HUES64 (cell line): ENCODE measurements around the gene CDHR5. TPM values are rescaled to one million over a fixed set of nuclear protein-coding genes. Genes with fewer than 3 reads are reported as not detected.

Source experiments
- H3K27ac ChIP-seq: 2 replicates; pipeline ENCODE4 v1.7.0; 2013; ENCODE audit warnings: low read depth, low read length, inconsistent platforms
- H3K27me3 ChIP-seq: 2 replicates; pipeline ENCODE4 v1.6.1; 2013; ENCODE audit warnings: mild to moderate bottlenecking, low read length; ENCODE audit not compliant: insufficient read depth
- H3K36me3 ChIP-seq: 2 replicates; pipeline ENCODE4 v1.6.1; 2013; ENCODE audit warnings: mild to moderate bottlenecking, low read length; ENCODE audit not compliant: insufficient read depth
- H3K4me1 ChIP-seq: 2 replicates; pipeline ENCODE4 v1.6.1; 2013; ENCODE audit warnings: mild to moderate bottlenecking, low read length, moderate library complexity; ENCODE audit not compliant: insufficient read depth
- H3K4me3 ChIP-seq: 2 replicates; pipeline ENCODE4 v1.5.1; 2013; ENCODE audit warnings: mild to moderate bottlenecking, low read length, moderate library complexity
- H3K9ac ChIP-seq: 2 replicates; pipeline ENCODE4 v1.6.1; 2013; ENCODE audit warnings: mild to moderate bottlenecking, low read depth, low read length
- H3K9me3 ChIP-seq: 2 replicates; pipeline ENCODE4 v1.6.1; 2013; ENCODE audit warnings: low read depth, low read length; ENCODE audit not compliant: insufficient read depth
- WGBS: fragments of 150-250, 120-280 bp; methylation state at CpG from one replicate; pipeline ENCODE4 v1.1.7; 2013; ENCODE audit warnings: missing lambda C conversion rate; 5-methylcytosine and 5-hydroxymethylcytosine counted together
- polyA plus RNA-seq, 2 experiments: library from polyadenylated mRNA; stranded (reverse); fragments of 50-300 nt; gene quantifications; one replicate each; pipeline ENCODE4 v1.2.3, GENCODE V29; 2013

The CDHR5 gene, protein sequence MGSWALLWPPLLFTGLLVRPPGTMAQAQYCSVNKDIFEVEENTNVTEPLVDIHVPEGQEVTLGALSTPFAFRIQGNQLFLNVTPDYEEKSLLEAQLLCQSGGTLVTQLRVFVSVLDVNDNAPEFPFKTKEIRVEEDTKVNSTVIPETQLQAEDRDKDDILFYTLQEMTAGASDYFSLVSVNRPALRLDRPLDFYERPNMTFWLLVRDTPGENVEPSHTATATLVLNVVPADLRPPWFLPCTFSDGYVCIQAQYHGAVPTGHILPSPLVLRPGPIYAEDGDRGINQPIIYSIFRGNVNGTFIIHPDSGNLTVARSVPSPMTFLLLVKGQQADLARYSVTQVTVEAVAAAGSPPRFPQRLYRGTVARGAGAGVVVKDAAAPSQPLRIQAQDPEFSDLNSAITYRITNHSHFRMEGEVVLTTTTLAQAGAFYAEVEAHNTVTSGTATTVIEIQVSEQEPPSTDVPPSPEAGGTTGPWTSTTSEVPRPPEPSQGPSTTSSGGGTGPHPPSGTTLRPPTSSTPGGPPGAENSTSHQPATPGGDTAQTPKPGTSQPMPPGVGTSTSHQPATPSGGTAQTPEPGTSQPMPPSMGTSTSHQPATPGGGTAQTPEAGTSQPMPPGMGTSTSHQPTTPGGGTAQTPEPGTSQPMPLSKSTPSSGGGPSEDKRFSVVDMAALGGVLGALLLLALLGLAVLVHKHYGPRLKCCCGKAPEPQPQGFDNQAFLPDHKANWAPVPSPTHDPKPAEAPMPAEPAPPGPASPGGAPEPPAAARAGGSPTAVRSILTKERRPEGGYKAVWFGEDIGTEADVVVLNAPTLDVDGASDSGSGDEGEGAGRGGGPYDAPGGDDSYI
- not detected for polyA plus RNA-seq (2013, experiment 1 of 2)
- not detected for polyA plus RNA-seq (2013, experiment 2 of 2)

DNA sequence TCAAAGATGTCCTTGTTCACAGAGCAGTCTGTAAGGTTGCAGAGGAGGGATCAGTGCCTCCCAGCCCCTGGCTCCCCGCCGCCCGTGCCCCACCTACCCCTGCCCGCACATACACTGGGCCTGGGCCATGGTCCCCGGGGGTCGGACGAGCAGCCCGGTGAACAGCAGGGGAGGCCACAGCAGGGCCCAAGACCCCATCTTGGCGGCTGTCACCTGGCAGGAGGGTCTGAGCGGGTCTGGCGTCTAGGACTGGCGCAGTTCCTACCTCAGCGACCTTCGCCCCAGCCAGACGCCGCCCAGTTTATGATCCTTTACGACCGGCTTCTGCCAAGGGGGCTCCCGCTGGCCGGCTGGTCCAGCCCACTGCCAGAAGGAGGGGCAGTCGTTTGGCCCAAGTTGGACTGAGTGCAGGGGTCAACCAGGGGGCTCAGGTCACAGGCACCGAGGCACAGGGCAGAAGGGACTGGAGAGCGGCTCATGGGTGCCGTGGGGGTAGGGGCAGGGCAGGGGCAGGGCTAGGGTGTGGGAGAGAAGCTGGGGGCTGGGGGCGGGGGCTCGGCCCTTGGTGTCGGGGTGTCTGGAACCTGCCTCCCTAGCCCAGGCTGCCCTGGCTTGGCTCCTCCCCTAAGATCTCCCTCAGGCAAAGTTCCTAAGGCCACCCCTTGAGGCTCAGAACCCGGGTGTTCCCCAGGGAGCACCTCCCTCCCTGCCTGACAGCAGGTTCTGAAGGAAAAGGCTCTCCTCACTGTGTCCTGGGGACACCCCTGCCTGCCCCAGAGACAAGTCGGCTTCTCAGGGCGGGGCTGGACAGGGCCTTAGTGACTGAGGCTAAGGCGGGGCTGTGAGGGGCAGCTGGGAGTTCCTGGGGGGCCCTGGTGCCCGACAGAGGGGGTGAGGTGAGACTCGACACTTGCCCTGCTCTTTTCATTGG lies at the start of gene CDHR5:
TSS of gene CDHR5 (minus strand) at position 251 of the 931 bp plus-strand sequence. CDS start at position 198, 53 bp downstream.
- no peak within 1 kb of the TSS for H3K27ac ChIP-seq
- no peaks in the 10 kb centered on the region for H3K36me3 ChIP-seq
- WGBS: 90% methylated on average over 33 of the region's 33 CpGs
- H3K9ac ChIP-seq: no peak within 1 kb of the TSS
- H3K4me1 ChIP-seq: no peaks in the 10 kb centered on the region
- H3K4me3 ChIP-seq: no peak within 1 kb of the TSS
- no peaks in the 10 kb centered on the region for H3K9me3 ChIP-seq
- peaks cover 7% of the 10 kb centered on the region; the same call in 1 of the 2 replicates for H3K27me3 ChIP-seq

DNA sequence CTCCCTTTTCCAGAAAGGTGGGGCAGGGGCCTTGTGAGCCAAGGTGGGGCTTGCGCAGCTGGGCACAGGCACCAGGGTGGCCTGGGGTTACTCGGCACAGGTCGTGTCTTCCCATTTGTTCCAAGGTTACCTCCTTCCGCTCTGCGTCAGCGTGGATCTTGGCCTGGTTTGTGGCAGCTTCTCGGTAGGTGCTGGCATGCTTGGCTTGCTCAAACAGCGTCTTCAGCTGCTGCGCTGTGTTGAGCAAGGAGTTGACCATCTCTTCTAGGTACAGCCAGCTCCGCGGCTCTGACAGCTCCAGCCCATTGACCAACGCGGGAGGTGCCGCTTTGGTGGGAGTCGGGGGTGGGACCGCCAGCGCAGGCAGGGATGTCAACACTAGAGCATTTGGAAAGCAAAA lies 49.7 kb upstream of the CDHR5 start:
- no peaks in the 10 kb centered on the region for H3K4me1 ChIP-seq
- H3K9me3 ChIP-seq: no peaks in the 10 kb centered on the region
- 93% methylated on average over 17 of the region's 17 CpGs for WGBS
- no peaks in the 10 kb centered on the region for H3K27me3 ChIP-seq
- no peak overlapping the region for H3K27ac ChIP-seq
- H3K4me3 ChIP-seq: no peak overlapping the region
- no peak overlapping the region for H3K9ac ChIP-seq
- peaks cover 60% of the 10 kb centered on the region for H3K36me3 ChIP-seq

DNA sequence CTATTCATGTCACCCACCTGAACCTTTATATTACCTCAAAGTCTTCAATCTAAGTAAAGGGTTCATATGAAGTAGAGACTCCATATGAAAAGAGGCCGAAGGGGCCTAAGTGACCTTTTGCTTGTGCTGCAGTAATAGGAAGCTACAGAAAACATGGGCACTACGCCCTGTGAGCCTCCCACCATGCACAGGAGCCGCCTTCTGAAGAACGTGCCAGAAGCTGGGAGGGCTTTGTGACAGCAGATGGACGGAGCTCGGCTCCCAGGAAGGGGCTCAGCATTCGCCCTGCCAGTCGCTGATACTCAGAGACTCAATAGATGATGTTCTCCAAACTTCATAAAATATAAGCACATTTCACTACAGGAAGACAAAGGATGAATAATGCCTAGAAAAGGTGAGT lies 49.1 kb upstream of the CDHR5 start:
- H3K4me1 ChIP-seq: no peaks in the 10 kb centered on the region
- H3K9ac ChIP-seq: no peak overlapping the region
- WGBS: 91% methylated on average over 8 of the region's 8 CpGs
- H3K27ac ChIP-seq: no peak overlapping the region
- no peaks in the 10 kb centered on the region for H3K9me3 ChIP-seq
- H3K4me3 ChIP-seq: no peak overlapping the region
- no peaks in the 10 kb centered on the region for H3K27me3 ChIP-seq
- peaks cover 55% of the 10 kb centered on the region for H3K36me3 ChIP-seq

DNA sequence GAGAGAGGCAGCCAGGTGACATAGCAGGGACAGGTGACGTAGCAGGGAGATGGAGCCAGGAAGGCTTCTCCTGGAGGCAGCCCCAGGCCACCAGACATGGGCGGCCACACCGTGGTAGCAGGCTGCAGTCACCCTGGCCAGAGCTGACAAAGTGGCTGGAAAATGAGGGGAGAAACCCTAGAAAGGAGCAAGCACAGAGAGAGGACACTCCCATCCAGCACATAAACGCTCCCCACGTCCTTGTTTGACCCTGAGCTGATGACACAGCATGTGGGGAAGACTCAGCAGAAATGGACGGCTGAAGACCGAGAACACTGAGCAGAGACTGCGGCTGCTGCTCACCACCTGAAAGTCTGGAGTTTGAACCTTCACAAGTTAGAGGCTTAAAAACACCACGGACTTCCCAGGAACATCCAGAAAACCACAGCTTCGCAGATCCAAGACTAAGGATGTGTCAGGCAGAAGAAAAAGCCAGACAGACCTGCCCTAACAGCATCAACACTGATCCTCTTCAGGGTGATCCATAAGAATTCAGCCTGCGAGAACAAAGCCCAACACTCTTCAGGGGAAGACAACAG lies 41.0 kb upstream of the CDHR5 start:
- no peak overlapping the region for H3K4me3 ChIP-seq
- no peak overlapping the region for H3K9ac ChIP-seq
- no peaks in the 10 kb centered on the region for H3K27me3 ChIP-seq
- H3K4me1 ChIP-seq: no peaks in the 10 kb centered on the region
- 94% methylated on average over 11 of the region's 11 CpGs for WGBS
- H3K27ac ChIP-seq: no peak overlapping the region
- no peaks in the 10 kb centered on the region for H3K9me3 ChIP-seq
- H3K36me3 ChIP-seq: peaks cover 36% of the 10 kb centered on the region

DNA sequence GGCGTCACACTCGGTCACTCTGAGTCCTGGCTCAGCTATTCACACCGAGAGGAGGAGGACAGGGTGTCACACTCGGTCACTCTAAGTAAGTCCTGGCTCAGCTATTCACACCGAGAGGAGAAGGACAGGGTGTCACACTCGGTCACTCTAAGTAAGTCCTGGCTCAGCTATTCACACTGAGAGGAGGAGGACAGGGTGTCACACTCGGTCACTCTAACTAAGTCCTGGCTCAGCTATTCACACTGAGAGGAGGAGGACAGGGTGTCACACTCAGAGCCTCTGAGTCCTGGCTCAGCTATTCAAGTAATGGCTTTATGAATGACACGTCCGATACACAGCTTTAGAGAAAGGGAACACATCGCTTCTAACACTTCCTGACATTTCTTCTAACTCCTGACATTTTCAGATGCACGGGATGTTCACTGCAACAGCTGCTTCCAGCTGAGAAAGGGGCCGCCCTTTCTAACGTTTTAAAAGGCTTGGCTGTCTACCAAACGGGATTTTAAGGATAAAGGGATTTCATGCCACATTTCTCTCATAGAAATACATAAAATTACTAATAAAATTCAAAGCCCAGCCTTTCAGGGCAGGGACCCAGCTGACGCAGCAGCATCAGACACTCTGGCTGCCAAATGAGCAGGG lies 40.4 kb upstream of the CDHR5 start:
- no peak overlapping the region for H3K9ac ChIP-seq
- H3K9me3 ChIP-seq: no peaks in the 10 kb centered on the region
- no peak overlapping the region for H3K27ac ChIP-seq
- no peak overlapping the region for H3K4me3 ChIP-seq
- H3K27me3 ChIP-seq: no peaks in the 10 kb centered on the region
- no peaks in the 10 kb centered on the region for H3K4me1 ChIP-seq
- peaks cover 34% of the 10 kb centered on the region for H3K36me3 ChIP-seq
- WGBS: 97% methylated on average over 14 of the region's 15 CpGs

DNA sequence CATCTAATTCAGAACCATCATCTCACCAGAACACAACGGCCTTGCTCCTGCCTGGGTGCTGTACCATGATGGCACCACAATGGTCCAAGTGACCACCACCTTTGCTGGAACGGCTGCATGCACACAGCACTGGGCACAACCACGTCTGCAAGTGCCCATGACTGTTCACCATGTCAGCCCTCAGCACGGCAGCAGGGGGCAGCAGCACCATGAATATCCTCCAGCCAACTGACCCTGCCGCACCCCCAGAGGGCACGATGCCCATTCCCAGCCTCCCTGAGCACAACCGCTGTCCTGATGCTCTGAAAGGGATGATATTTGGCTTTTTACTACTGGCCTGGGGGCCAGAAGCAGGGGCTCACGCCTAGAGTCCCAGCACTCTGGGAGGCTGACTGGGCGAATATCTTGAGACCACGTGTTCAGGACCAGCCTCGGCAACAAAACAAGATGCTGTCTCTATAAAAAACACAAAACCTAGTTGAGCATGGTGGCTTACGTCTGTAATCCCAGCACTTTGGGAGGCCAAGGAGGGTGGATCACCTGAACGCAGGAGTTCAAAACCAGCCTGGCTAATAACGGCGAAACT lies 38.0 kb upstream of the CDHR5 start:
- Histone ChIP-seq H3K9me3 (no peaks in the 10 kb centered on the region), H3K27me3 (no peaks in the 10 kb centered on the region), H3K4me3 (no peak overlapping the region), H3K27ac (no peak overlapping the region), H3K9ac (no peak overlapping the region), H3K36me3 (peaks cover 39% of the 10 kb centered on the region), H3K4me1 (no peaks in the 10 kb centered on the region)
- 87% methylated on average over 15 of the region's 15 CpGs for WGBS

DNA sequence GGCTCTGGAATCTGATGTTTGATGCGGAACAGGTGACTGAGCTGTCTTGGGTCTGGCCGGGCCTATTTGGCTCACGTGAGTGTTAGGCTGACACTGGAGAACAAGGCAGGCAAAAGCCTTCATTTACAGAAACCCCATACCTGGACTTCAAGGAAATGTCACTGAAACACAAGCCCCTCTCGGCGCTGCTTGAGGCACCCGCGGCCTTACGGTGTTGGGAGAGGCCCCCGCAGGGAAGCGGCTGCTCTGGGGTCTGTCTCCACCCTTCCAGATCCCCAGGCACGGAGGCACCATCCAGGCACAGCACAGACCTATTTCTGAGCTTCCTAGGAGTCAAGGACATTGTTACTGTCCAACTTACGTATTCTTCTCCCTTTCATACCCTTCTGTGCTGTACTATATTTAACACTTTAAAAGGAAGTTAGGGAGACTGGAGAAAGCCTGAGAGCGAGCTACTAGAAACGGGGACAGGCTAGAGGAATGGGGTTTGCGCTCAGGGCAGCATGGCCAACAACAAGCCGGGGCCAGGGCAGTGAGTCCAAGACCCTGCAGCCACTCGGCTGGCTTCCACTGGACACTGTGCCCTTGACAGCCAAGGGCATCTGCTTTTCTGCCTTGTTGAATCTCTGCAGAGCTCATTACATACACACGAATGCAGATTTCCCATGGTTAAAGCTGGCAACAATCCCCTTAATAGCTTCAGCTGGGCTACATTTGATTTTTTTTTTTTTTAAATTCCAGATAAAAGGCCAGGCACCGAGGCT lies 36.1 kb upstream of the CDHR5 start:
- no peaks in the 10 kb centered on the region for H3K4me1 ChIP-seq
- WGBS: 93% methylated on average over 19 of the region's 19 CpGs
- H3K36me3 ChIP-seq: peaks cover 32% of the 10 kb centered on the region

DNA sequence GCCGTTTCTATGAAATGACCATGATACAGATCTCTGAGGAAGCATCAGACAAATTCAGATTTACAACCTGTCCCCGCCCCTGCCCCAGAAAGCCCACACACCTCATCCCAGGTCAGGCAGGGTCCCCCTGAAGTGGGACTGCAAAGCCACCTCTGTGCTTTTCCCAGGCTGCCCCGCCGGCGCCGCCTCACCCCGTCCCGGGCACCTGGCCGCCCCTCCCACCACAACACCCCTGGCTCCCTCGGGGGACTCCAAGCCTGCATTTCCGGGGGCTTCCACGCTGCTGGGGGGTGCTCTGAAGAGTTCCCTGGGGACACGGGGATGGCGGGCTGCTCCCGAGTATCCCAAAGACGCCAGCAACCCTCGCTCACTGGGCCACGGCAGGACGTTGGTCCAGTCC lies 35.5 kb upstream of the CDHR5 start:
- peaks cover 27% of the 10 kb centered on the region for H3K36me3 ChIP-seq
- 95% methylated on average over 19 of the region's 19 CpGs for WGBS
- H3K4me3 ChIP-seq: no peak overlapping the region
- no peaks in the 10 kb centered on the region for H3K27me3 ChIP-seq
- H3K9me3 ChIP-seq: no peaks in the 10 kb centered on the region
- H3K9ac ChIP-seq: no peak overlapping the region
- H3K4me1 ChIP-seq: no peaks in the 10 kb centered on the region
- H3K27ac ChIP-seq: no peak overlapping the region

More for the DNA sequence above, 36.1 kb upstream of the CDHR5 start:
- no peak overlapping the region for H3K27ac ChIP-seq
- no peaks in the 10 kb centered on the region for H3K9me3 ChIP-seq
- no peaks in the 10 kb centered on the region for H3K27me3 ChIP-seq
- H3K9ac ChIP-seq: no peak overlapping the region
- H3K4me3 ChIP-seq: no peak overlapping the region

DNA sequence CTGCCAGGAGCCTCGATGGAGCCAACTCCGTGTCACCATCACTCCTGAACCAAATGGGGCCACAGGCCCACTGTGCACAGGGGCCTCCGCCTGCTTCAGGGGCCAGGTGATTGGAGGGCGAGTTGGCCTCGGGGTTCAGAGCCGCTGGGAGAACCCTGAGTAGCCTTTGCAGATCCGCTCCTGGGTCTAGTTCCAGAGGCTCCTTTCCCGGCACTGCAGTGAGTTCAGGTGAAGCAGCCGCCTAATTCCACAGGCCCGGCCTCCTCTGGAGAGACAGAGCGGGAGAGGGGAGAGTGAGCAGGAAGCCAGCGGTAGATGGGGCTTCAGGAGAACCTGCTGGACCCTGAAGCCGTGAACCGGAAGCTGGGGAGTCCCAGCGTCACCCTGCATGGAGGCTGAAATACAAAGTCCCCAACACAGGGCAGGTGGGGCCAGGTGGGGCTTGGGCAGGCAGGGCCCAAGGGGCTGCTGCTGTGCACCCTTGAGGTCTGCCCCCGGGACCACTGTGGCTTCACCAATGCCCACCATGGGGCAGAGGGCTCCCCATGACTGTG lies 34.9 kb upstream of the CDHR5 start:
- Histone ChIP-seq H3K4me3 (no peak overlapping the region), H3K36me3 (peaks cover 27% of the 10 kb centered on the region), H3K27me3 (no peaks in the 10 kb centered on the region), H3K4me1 (no peaks in the 10 kb centered on the region), H3K27ac (no peak overlapping the region), H3K9ac (peak overlapping the region; percentile 14; the same call in 1 of the 2 replicates), H3K9me3 (no peaks in the 10 kb centered on the region)
- 92% methylated on average over 16 of the region's 16 CpGs for WGBS
